GM18511 (cell line): ENCODE results near the gene ABHD8.

Experiments used
- ATAC-seq: cut with Tn5 transposase; IDR thresholded peaks from one replicate; pipeline ENCODE4 v1.9.1; 2021; ENCODE audit warnings: mild to moderate bottlenecking, moderate library complexity; ENCODE audit not compliant: unreplicated experiment

Gene ABHD8

DNA sequence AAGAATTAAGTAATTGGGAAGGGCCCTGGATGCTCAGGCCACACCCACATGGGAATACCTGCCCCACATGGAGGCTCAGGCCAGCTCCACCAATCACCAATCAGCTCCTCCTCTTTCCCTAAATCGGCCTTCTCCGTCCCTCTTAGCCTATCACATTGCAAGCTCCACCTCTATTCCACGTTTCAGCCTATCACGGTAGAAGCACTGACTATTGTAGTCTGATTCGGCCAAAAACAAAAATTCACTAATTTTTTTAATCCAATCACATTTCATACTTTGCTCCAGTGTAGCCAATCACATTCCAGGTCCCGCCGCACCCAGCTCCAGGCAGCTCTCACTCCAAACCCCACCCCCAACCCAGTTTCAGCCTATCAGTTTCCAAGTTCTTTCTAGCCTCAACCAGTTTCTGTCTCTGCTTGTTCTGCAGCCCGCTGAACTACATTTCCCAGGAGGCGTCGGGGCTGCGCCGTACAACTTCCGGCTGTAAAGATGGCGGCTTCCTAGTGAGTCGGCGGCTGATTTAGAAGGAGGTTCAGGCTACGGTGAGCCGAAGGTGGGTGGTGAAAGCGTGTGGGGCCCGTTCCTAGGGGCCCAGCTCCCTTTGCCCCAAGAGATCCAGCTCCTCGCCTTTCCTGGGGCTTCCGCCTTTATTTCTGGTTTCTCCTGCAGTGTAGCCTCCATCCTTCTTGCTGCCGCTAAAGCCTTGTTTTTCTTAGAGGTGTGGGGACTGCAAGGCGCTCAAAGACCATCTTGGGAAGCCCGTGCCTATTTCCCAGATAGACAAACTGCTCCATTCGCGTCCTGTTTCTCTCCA, 36.0 kb downstream of the ABHD8 start, which contains the start of gene BABAM1:
BABAM1 (plus strand) TSS at position 469 of the 814 bp plus-strand sequence. CDS start 1,364 bp downstream, outside the sequence.
- ATAC-seq: peak; percentile 92

DNA sequence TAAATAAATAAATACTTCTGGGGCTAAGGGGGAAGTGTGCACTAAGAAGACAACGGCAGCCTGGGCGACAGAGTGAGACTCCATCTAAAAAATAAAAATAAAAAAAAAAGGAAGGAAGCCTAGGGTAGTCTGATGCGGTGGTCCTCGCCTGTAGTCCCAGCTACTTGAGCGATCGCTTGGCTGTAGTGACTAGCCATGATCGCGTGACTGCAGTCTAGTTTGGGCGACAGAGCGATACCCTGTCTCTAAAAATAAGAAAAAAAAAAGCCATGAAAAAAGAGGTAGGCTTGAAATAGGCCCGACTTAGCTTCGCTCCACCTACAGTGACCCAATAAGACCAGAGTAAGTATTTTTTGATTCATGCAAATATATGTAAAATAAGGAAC, 36.6 kb downstream of the ABHD8 start:
- peak; percentile 35 for ATAC-seq

DNA sequence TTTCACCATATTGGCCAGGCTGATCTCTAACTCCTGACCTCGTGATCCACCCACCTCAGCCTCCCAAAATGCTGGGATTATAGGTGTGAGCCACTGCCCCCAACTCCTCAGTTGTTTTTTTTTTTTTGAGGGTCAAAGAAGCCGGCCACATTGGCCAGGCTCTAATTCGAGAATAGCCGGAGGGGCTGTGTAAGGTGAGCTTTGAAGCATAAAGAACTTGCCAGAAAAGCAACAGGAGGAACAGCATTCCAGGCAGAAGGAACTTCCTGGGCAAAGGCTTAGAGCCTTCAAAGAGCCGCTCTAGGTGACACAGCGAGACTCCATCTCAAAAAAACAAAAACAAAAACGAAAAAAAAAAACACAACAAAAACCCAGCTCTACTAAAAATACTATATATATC, 37.2 kb downstream of the ABHD8 start:
- ATAC-seq: no peak

DNA sequence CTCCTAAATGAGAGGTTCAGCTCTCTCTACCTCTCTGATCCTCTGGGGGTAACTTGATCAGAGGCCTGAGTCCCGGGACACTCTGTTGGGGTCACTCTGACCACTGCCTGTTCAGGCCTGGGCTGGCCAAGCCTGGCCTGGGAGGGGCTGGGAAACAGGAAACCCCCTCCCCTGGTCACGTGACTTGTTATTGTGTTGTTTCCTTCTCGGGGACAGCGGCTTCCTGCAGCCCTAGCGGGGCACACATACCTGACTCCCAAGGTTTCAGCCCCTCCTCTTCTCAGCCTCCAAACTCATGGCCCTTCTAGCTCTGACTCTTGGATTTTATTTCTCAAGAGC, 38.6 kb downstream of the ABHD8 start, which contains the start of gene USHBP1:
USHBP1 (minus strand) TSS at position 105 of the 339 bp plus-strand sequence. CDS start 446 bp downstream, outside the sequence.
- no peak for ATAC-seq

DNA sequence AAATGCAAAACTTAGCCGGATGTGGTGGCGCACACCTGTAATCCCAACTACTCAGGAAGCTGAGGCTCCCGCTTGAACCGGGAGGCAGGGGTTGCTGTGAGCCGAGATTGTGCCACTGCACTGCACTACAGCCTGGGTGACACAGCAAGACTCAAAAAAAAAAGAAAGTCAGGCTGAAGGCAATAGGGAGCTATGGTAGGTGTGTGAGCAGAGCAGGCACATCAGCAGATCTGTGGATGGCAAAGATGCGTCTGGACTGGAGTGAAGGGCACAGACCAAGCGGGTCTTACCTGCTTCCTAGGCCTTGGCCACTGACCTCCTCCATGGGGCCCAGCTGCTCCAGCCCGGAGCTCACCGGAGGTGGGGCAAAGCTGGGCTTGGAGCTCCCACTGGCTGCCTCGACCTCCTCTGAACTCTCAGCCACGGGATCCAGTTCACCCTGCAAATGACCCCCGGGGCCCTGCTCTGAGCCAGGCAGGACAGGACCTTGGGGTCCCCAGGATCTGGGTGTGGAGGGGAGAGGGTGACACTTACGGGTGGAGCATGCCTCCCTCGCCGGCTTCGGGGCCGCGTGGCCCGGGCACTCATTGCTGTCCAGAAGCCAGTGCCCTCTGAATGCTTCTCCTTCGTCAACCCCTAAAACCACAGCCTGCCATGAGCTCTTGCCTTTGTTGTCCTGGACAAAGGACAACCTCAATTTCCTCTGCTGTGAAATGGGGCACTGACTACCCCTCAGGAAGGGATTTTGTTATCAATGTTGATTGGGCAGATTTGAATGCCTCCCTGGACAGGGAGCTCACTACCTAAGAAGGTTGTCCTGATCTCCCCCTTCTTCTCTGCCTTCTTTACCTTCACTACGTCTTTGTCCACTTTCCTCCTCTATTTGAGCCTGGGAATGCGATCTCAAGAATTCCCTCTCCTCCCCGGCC, 39.2 kb downstream of the ABHD8 start:
- no peak for ATAC-seq

DNA sequence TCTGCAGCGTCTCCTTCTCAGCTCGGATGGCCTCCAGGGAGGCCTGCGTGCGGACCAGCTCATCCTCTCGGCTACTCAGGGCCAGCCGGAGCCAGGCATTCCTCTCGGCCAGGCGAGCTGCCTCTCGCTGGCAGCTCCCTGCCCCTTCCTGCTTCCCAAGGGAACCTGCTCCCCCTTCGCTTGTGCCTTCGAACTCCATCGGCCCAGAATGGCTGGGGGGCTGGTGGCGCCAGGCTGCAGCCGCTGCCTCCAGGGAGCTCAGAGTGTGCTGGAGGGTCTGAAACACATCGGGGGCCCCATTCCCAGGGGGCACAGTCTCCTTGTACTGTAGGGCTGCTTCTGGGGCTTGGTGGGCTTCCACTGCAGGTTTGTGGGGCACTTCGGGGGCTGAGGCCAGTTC, 40.7 kb downstream of the ABHD8 start:
- ATAC-seq: no peak

DNA sequence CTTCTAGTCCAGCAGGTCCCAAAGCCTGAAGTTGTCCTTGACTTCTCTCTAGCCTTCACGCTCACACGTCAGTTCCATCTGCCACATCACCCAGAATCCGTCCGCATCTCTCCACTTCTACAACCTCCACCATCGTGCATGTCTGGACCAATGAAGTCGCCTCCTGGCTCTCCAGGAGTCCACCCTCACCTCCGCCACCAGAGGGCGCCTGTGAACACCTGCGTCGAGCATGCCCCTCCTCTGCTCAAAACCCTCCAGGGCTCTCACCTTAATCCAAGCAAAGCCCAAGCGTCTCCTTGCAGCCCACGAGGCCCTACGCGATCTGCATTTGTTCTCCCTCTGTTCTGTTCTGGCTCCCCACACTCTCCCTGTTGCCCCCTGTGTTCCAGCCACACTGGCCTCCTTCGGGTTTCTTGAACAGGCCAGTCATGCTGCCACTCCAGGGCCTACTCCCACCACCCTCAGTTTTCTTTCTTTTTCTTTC, 42.3 kb downstream of the ABHD8 start:
- peak; percentile 72 for ATAC-seq

DNA sequence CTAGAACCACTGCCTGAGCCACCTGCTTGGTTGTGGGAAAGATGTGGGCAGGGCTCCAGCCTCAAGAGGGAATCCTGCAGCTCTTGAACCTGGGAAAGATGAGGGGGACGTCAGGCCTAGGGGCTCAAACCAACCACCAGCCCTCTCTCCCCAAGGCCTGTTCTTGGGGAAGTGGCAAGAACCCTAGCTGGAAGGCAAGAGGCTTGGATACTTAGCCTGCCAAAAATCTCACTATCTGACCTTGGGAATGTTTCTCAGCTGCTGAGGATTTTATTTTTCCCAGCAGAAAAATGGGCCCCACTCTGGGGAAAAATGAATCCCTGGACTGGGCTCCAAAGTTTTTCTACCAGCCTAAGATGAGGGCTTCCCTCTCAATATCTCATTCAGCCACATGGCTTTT, 43.3 kb downstream of the ABHD8 start:
- no peak for ATAC-seq

DNA sequence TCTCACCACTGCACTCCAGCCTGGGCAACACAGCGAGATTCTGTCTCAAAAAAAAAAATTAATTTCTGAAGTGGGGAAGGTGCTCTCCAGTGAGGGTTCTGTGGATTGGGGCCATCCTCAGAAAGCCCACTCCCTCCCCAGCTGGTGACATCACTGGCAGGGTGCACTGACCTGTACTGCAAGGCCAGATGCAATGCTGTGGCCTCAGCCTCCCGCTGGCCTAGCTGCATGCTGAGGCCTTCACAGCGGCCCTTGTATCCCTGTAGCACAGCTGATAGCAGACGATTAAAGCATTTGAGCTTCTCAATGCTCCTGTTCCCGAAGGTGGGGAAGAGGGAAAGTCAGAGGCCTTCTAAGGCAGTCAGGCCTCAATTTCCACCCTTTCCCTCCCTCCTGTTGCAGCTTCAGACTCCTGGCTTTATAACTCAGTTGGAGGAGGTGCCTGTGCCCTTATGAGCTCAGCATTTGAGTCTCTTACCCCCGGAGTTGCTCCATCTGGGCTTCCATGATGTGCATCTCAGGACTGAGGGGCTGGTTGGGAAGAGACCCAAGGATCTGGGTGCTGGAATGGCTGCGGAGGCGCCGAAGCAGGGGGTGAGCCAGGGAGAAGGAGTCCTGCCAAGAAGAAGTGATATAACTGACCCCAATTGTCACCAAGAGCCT, 44.0 kb downstream of the ABHD8 start:
- ATAC-seq: no peak

DNA sequence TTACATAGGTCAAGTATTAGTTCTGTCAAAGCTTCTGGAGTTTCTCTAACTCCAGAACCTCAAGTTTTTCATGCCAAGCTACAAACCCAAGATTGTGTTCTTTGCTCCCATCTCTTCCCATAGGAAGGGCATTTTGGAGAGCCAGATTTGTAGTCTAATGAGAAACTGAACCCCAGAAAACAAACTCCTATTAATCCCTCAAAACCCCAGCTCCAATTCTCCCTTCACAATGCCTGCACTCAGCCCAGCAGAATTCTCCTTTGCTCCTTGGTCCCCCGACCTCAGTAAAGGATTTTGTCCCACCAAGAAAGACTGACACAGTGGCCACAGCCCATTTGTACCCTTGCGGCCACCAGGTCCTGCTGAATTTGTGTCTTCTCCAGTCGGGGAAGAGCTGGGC, 47.1 kb downstream of the ABHD8 start:
- ATAC-seq: no peak

DNA sequence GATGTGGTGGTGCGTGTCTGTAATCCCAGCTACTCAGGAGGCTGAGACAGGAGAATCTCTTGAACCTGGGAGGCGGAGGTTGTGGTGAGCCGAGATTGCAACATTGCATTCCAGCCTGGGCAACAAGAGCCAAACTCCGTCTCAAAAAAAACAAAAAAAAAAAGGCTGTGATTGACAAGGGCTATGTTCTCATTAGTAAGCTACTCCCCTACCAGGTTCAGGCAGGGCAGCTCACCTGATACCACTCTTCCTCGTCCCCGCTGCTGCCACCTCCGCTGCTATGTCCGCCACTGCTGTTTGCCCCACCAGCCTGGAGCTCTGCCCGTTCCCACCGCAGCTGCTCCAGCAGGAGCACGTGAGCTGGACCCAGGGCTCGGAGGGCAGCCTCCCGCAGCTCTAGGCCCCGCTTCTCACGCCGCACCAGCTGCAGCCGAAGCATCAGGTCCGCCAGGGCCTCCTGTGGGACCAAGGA, 48.0 kb downstream of the ABHD8 start:
- ATAC-seq: no peak

DNA sequence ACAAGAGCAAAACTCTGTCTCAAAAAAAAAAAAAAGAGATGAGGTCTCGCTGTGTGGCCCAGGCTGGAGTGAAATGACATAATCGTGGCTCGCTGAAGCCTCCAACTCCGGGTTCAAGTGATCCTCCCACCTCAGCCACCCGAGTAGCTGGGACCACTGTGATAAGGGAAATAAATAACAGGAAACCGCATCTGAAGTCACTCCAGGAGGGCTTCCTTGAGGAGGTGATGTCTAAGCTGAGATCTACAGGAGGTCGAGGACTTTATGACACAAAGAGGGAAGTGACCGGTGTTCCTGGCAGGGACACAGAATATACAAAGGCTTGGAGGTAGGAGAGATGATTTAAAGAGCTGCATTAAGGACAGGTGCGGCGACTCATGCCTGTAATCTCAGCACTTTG, 48.6 kb downstream of the ABHD8 start:
- no peak for ATAC-seq

DNA sequence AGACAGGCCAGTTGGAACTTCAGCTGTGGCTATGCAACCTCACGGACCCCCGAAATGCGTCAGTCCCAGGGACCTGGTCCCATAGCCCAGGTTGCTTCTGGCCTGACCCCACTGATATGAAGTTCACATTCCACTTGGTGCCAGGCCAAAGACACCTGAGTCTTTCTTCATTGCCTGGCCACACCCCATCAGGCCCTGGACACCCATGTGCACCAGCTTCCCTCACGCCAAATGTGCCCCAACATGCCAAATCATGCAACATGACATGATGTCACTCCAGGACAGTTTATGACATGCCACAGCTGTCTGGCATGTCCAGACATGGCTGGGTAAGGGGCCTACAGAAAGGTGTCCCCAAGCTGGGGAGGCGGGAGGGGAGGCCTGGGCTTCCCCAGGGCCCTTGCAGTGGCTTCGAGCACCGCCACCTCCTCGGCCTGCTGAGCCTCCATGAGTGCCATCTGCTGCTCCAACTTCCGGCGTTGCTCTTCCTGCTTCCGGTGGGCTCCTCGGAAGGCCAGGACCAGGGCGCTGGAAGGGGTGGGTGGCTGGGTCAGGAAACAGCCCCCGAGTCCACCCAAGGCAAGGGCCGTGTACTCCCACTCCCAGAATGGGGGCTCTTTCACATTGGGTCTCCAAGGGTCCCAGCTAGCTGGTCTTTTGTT, 53.2 kb downstream of the ABHD8 start:
- no peak for ATAC-seq

DNA sequence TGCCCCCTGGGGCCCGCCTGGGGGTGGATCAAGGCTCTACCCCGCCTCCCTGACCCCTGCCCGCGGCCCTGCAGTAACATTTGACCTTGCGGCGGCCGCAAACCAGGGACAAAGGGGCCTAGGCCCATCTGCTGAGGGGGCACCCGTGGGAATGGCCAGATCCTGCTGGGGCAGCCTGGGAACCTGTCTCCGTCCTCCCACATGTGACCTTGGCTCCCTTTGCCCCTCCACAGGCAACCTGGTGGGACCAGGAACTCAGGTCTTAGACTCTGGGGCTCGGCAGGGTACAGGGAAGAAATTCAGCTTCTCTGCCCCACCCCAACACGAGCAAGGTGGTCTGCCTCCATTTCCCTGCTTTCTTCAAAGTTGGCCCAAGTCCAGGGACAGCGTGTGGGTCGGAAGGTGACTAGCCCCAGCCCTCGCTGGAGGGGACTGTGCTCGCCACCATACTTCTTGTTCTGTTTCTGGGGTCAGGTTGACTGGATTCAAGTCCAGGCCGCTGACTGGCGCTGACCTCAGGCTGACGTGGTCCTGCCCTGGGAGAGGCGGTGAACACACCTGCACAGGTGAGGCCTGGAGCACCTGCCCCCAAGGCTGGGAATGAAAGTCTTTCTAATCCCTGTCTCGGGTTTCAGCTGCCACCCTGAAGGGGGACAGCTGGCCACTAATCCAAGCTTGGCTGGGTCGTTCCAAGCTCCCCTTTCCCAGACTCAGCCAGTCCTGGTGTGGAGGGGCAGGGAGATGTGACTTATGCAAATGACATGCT, 55.0 kb downstream of the ABHD8 start:
- ATAC-seq: no peak

DNA sequence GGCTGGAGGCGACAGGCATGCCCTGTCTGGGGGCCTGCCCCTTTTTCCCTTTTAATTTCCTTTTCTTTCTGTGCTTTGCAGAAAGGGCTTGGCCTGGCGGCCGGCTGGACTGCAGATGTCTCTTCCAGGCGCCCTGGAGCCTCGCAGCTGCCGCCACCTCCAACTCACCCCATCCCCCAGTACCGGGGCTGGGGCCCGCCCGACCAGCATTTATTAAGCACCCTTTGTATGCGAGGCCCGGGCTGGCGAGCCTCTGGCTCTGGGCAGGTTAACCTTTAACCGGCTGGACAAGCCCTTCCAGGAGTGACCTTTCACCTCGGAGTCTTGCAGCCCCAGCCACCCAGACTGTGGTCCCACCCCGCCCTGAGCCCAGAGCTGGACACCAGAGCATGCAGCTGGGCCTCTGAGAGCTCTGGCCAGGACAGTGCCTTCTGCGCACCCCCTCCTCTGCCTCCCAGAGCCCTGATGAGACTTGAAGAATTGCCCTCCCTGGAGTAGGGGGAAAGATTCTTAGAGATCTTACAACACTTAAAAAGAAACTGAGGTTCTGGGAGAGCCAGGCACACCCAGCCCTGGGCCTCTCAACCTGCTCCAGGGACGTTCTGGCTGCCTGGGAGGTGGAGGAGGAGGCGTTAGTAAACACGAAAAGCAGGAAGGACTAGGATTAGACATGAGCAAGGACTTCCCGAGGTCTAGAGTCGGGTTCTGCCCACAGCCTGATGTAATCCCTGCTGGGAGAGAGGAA, 56.4 kb downstream of the ABHD8 start:
- ATAC-seq: no peak

DNA sequence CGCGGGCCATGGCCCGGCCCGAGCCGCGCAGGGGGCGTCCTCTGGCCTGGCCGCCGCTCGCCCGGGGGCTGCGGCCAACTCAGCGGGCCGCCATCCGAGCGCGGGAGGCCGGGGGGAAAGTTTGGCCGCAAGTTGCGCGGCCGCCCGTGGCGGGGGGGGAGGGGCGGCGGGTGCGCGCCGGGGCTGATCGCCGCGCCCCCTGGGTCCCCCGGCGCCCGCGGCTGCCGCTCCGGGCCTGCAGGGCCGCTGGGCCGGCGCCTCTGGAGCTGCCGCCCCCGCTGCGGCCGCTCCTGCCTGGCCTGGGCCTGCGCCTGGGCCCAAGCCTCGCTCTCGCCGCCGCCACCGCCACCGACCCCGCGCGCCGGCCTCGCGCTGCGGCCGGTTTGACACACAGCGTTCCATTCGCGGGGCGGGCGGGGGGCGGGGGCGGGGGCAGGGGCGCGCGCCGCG, 57.7 kb downstream of the ABHD8 start, which contains the start of gene NR2F6:
NR2F6 (minus strand) TSS at position 385 of the 450 bp plus-strand sequence. CDS start 699 bp downstream, outside the sequence.
- ATAC-seq: peak; percentile 21

DNA sequence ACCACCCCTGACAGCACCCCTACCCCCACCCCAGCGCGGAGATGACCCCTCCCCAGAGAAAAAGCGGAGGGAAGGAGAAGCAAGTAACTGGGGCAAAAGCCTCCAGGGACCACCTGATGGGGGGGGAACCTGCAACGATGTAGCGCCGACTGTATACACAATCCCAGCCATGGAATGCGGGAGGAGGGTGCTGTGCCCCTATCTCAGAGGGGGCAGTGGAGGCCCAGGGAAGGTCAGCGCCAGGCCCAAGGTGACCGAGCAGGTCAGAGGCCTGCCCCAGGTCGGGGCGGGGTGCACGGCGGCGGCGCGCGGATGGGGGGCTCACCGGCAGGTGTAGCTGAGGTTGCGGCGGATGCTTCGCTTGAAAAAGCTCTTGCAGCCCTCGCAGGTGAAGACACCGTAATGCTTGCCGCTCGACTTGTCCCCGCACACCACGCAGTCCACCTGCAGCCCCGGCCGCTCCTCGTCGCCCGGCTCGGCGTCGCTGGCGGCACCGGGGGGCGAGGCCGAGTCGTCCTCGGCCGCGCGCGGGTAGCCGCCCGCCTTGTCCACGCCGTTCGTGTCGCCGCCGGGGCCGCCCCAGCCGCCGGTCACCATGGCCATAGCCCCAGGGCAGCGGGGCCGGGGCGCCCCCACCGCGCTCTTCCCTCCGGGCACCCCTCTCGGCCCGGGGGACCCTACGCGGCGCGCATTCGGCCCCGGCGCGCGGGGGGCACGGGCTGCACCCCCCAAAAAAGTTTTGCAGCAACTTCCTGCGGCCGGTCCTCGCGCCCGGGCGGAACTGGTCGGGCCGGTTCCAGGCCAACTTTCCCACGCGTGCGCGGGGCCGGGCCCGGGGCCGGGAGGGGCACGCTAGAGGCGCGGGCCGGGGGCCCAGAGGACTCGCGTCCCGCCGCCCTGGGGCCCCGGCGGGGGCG, 58.3 kb downstream of the ABHD8 start:
- ATAC-seq: peak; percentile 22
